HFFc6 (cell line): ENCODE results near the gene ARHGAP32. TPM values are rescaled to one million over a fixed set of nuclear protein-coding genes. Genes with fewer than 3 reads are reported as not detected.

Experiments used
- DNase-seq: peaks from one replicate; pipeline ENCODE4 v3.0.0-alpha.2; 2018
- H3K27ac Mint-ChIP-seq: 2 replicates; pipeline ENCODE4 v1.8.0; 2020; ENCODE audit warnings: mild to moderate bottlenecking, mixed read lengths
- H3K27me3 Mint-ChIP-seq: 2 replicates; pipeline ENCODE4 v1.8.0; 2021; ENCODE audit warnings: mild to moderate bottlenecking, moderate library complexity, mixed read lengths; ENCODE audit not compliant: insufficient read depth
- H3K36me3 Mint-ChIP-seq: 2 replicates; pipeline ENCODE4 v1.8.0; 2021; ENCODE audit warnings: low read depth, mixed read lengths
- H3K4me1 Mint-ChIP-seq: 2 replicates; pipeline ENCODE4 v1.8.0; 2020; ENCODE audit warnings: low read depth, mixed read lengths
- H3K4me3 Mint-ChIP-seq: 2 replicates; pipeline ENCODE4 v1.8.0; 2020; ENCODE audit warnings: mild to moderate bottlenecking, moderate library complexity, mixed read lengths
- H3K9me3 Mint-ChIP-seq: 2 replicates; pipeline ENCODE4 v1.8.0; 2020; ENCODE audit warnings: mild to moderate bottlenecking, mixed read lengths
- CTCF ChIP-seq: fragments of 200-600 bp; sonication (generic); IDR thresholded peaks from 2 replicates; pipeline ENCODE4 v1.5.0; 2021; ENCODE audit warnings: antibody characterized with exemption, mild to moderate bottlenecking
- total RNA-seq, 6 experiments: library from RNA; stranded (reverse); fragmentation: NEBNext Ultra II Directional; extraction: Animal tissue kit (Norgen Biotek cat#: 25700); gene quantifications; 2 replicates in 1 of 6; 3 replicates in 5 of 6; pipeline ENCODE4 v1.2.3, GENCODE V29; 2021

Gene ARHGAP32
- total RNA-seq, 6 experiments from 2014 or later: 7.6 to 8.7 (median 8.0) TPM

GRCh38 chr11:128916037-128916572 is 276.0 kb downstream of the ARHGAP32 start:
- H3K27ac Mint-ChIP-seq: no peak overlapping the region
- no peak for DNase-seq
- H3K4me1 Mint-ChIP-seq: no peaks in the 10 kb centered on the region
- peaks cover 53% of the 10 kb centered on the region for H3K27me3 Mint-ChIP-seq
- H3K9me3 Mint-ChIP-seq: peaks cover 7% of the 10 kb centered on the region
- H3K4me3 Mint-ChIP-seq: no peak overlapping the region
- TF ChIP-seq CTCF: no peak
- peaks cover 6% of the 10 kb centered on the region for H3K36me3 Mint-ChIP-seq

GRCh38 chr11:128915149-128915521 is 277.0 kb downstream of the ARHGAP32 start:
- H3K27ac Mint-ChIP-seq: no peak overlapping the region
- H3K9me3 Mint-ChIP-seq: peaks cover 7% of the 10 kb centered on the region
- H3K4me3 Mint-ChIP-seq: no peak overlapping the region
- peaks cover 6% of the 10 kb centered on the region for H3K36me3 Mint-ChIP-seq
- peaks cover 46% of the 10 kb centered on the region for H3K27me3 Mint-ChIP-seq
- DNase-seq: no peak
- H3K4me1 Mint-ChIP-seq: no peaks in the 10 kb centered on the region
- no peak for TF ChIP-seq CTCF

Other genes with a start within 250 kb of the ARHGAP32 start
- not detected for gene TP53AIP1, start 249.5 kb downstream of the ARHGAP32 start, total RNA-seq
- not detected for gene BARX2, start 183.5 kb upstream of the ARHGAP32 start, total RNA-seq